HG03060 (cell line): ENCODE results near the gene IGLON5.

Experiments
- ATAC-seq: cut with Tn5 transposase; IDR thresholded peaks from one replicate; pipeline ENCODE4 v1.9.1; 2021; ENCODE audit warnings: low read depth, moderate number of reproducible peaks; ENCODE audit not compliant: unreplicated experiment

Gene IGLON5

GRCh38 chr19:51311351-51312257 lies at the start of gene IGLON5:
IGLON5 (plus strand) TSS chr19:51311644; CDS start chr19:51311848, 204 bp downstream.
- ATAC-seq = no peak

GRCh38 chr19:51263808-51264207 lies 47.6 kb upstream of the IGLON5 start:
- ATAC-seq = no peak

- no peak for ATAC-seq
Measured at GRCh38 chr19:51271067-51271466, 40.4 kb upstream of the IGLON5 start.

- ATAC-seq = no peak
Measured at GRCh38 chr19:51272183-51272810, 39.1 kb upstream of the IGLON5 start.

- ATAC-seq = no peak
Measured at GRCh38 chr19:51274049-51274770, 37.2 kb upstream of the IGLON5 start.

GRCh38 chr19:51277112-51277511 lies 34.3 kb upstream of the IGLON5 start:
- no peak for ATAC-seq

- ATAC-seq = no peak
Measured at GRCh38 chr19:51282335-51282734, 29.1 kb upstream of the IGLON5 start.

- no peak for ATAC-seq
Measured at GRCh38 chr19:51285682-51286081, 25.8 kb upstream of the IGLON5 start.

- no peak for ATAC-seq
Measured at GRCh38 chr19:51289635-51290034, 21.8 kb upstream of the IGLON5 start.

GRCh38 chr19:51292971-51293370 lies 18.5 kb upstream of the IGLON5 start:
- ATAC-seq = no peak

GRCh38 chr19:51293571-51294210 lies 17.8 kb upstream of the IGLON5 start:
- no peak for ATAC-seq

GRCh38 chr19:51294211-51294976 lies 17.1 kb upstream of the IGLON5 start:
- ATAC-seq = no peak

GRCh38 chr19:51294977-51295375 lies 16.5 kb upstream of the IGLON5 start:
- no peak for ATAC-seq

- ATAC-seq = no peak
Measured at GRCh38 chr19:51295382-51296126, 15.9 kb upstream of the IGLON5 start.

GRCh38 chr19:51296336-51297093 lies 14.9 kb upstream of the IGLON5 start:
- ATAC-seq = no peak

GRCh38 chr19:51297406-51297805 lies 14.0 kb upstream of the IGLON5 start:
- no peak for ATAC-seq

- ATAC-seq = no peak
Measured at GRCh38 chr19:51301266-51301665, 10.2 kb upstream of the IGLON5 start.

GRCh38 chr19:51305479-51305878 lies 6.0 kb upstream of the IGLON5 start:
- no peak for ATAC-seq

- ATAC-seq = no peak
Measured at GRCh38 chr19:51316688-51317087, 5.2 kb downstream of the IGLON5 start.
